SH-SY5Y (cell line): Measurements from ENCODE around the gene ARHGEF9.

Experiments
- GATA2 ChIP-seq: IDR thresholded peaks from 2 replicates; pipeline ENCODE4 v1.6.1; 2011; ENCODE audit warnings: mild to moderate bottlenecking, low read depth, low read length
- GATA3 ChIP-seq: IDR thresholded peaks from 2 replicates; pipeline ENCODE4 v1.6.1; 2011; ENCODE audit warnings: low read depth, mild to moderate bottlenecking, low read length, moderate library complexity

Gene ARHGEF9

GRCh38 chrX:63784902-63785707 is at the start of gene ARHGEF9:
Gene ARHGEF9 (minus strand): TSS chrX:63785214. CDS start chrX:63785145, 69 bp downstream.
- no peak for TF ChIP-seq GATA2
- TF ChIP-seq GATA3 = no peak

- TF ChIP-seq GATA2 (no peak), GATA3 (no peak)
Observed at GRCh38 chrX:63818156-63818555, 33.1 kb upstream of the ARHGEF9 start.

GRCh38 chrX:63817696-63818095 is 32.7 kb upstream of the ARHGEF9 start:
- TF ChIP-seq GATA3 = no peak
- no peak for TF ChIP-seq GATA2

- TF ChIP-seq GATA2 = no peak
- TF ChIP-seq GATA3 = no peak
Observed at GRCh38 chrX:63812823-63813222, 27.8 kb upstream of the ARHGEF9 start.

- TF ChIP-seq GATA3 = no peak
- no peak for TF ChIP-seq GATA2
Observed at GRCh38 chrX:63810746-63811145, 25.7 kb upstream of the ARHGEF9 start.

- TF ChIP-seq GATA2 = no peak
- no peak for TF ChIP-seq GATA3
Observed at GRCh38 chrX:63809173-63809572, 24.2 kb upstream of the ARHGEF9 start.

- TF ChIP-seq GATA3 = no peak
- no peak for TF ChIP-seq GATA2
Observed at GRCh38 chrX:63785708-63786040, 660 bp upstream of the ARHGEF9 start.

GRCh38 chrX:63784346-63784901 is 590 bp downstream of the ARHGEF9 start:
- no peak for TF ChIP-seq GATA3
- TF ChIP-seq GATA2 = no peak

- TF ChIP-seq GATA2 (no peak), GATA3 (no peak)
Observed at GRCh38 chrX:63782515-63782914, 2.5 kb downstream of the ARHGEF9 start.

GRCh38 chrX:63768760-63769159 is 16.3 kb downstream of the ARHGEF9 start:
- TF ChIP-seq GATA3 (no peak), GATA2 (no peak)

- TF ChIP-seq GATA3 (no peak), GATA2 (no peak)
Observed at GRCh38 chrX:63765712-63766111, 19.3 kb downstream of the ARHGEF9 start.

GRCh38 chrX:63764946-63765345 is 20.1 kb downstream of the ARHGEF9 start:
- no peak for TF ChIP-seq GATA2
- TF ChIP-seq GATA3 = no peak

- TF ChIP-seq GATA2 (no peak), GATA3 (no peak)
Observed at GRCh38 chrX:63761639-63762038, 23.4 kb downstream of the ARHGEF9 start.

GRCh38 chrX:63758011-63758410 is 27.0 kb downstream of the ARHGEF9 start:
- no peak for TF ChIP-seq GATA2
- TF ChIP-seq GATA3 = no peak

GRCh38 chrX:63755892-63756291 is 29.1 kb downstream of the ARHGEF9 start:
- no peak for TF ChIP-seq GATA2
- TF ChIP-seq GATA3 = no peak

- no peak for TF ChIP-seq GATA3
- TF ChIP-seq GATA2 = no peak
Observed at GRCh38 chrX:63754860-63755579, 30.0 kb downstream of the ARHGEF9 start.
